D721Med (cell line): ENCODE results near the gene RNF44.

Source experiments
- DNase-seq: peaks from one replicate; pipeline ENCODE4 v3.0.0; 2011; ENCODE audit warnings: low spot score; ENCODE audit not compliant: insufficient read length
- FAIRE-seq: peaks from 2 replicates; lab custom pipeline; 2011; peaks lifted over from hg19 to GRCh38; lab: Jason Lieb, UNC
- TF ChIP-seq, protein P1 (sequence below): IDR thresholded peaks from 2 replicates; pipeline ENCODE4 v1.5.1; 2012; ENCODE audit warnings: mild to moderate bottlenecking, control low read depth; ENCODE audit not compliant: insufficient read depth; ENCODE audit errors: missing control alignments

RNF44 gene

DNA sequence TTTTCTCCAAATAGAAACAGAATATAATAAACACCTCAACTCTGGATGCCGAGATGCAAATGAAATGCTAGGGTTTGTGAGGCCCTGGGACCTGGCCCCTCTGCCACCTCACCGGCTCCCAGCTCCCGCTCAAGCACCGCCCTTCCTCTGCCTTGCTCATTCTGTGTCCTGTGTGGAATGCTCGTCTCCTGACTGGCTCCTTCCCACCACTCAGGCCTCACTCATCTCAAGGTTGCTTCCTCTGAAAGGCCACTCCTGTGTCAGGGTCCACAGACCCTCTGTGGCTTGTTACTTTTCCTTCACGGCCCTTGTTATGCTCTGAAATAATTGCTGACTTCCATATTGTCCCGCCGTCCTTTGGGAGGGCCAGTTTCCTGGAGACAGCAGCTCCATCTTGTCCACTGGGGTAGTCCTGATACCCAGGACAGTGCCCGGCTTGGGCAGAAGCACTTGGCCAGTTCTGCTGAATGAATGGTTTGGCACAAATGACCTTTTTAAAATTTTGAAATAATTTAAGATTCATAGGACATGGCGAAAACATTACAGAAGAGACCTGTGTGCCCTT, 15.4 kb downstream of the RNF44 start:
- DNase-seq = no peak
- no peak for FAIRE-seq
- TF ChIP-seq, protein P1, sequence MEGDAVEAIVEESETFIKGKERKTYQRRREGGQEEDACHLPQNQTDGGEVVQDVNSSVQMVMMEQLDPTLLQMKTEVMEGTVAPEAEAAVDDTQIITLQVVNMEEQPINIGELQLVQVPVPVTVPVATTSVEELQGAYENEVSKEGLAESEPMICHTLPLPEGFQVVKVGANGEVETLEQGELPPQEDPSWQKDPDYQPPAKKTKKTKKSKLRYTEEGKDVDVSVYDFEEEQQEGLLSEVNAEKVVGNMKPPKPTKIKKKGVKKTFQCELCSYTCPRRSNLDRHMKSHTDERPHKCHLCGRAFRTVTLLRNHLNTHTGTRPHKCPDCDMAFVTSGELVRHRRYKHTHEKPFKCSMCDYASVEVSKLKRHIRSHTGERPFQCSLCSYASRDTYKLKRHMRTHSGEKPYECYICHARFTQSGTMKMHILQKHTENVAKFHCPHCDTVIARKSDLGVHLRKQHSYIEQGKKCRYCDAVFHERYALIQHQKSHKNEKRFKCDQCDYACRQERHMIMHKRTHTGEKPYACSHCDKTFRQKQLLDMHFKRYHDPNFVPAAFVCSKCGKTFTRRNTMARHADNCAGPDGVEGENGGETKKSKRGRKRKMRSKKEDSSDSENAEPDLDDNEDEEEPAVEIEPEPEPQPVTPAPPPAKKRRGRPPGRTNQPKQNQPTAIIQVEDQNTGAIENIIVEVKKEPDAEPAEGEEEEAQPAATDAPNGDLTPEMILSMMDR = no peak

DNA sequence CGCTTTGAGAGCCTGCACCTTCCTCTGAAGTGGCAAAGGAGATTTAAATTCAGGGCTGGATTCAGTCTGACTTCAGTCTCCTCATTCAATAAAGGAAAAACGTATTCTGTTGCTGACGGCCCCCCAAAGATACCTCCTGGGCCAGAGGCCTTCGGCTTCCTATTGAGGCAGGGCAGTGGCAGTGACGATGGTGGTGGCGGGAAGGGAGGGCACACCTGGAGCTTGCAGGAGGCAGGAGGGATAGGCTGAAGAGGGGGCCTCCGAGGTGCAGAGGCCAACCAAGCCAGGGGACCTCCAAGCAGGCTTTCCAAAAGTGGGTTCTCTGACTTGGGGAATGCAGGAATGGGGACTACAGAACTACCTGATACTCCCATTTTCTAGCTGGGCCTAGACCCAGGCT, 15.9 kb downstream of the RNF44 start:
- FAIRE-seq = no peak
- TF ChIP-seq, protein P1 = no peak
- no peak for DNase-seq

DNA sequence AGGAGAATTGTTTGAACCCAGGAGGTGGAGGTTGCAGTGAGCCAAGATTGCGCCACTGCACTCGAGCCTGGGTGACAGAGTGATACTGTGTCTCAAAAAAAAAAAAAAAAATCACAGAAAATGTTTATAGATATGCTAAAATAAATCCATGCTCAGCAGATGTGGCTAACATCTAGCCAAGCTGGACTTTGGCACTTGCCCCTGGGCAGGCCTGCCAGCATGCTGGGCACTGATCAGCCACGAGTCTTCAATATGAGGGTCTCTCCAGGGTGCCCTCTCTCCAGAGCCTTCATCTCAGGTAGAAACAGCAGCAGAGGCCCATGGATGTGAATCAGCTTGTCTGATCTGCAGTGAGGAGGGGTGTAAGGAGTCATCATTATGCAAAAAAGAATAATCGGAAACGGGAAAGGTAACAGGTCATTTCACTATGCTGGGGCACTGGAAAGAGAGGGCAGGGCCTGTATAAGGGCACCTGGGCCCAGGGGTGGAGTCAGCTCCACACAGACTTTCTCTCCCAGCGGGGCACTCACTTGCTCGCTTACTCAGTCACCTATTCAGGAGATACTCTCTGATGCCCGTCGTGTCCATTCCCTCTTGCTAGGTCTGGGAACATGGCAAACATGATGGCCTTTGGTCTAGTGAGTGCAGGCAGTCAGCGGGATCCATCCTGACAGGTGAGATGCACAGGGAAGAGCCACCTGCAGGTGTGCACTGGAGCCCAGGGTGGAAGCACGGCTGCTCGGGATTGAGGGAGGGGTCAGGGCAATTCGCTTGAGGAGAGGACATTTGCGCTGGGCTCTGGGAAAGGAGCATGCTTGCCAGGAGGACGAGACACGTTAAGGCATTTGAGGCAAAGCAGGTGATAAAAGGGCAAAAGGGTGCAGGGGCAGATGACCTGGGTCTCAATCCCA, 17.1 kb downstream of the RNF44 start:
- FAIRE-seq (no peak), DNase-seq (no peak)
- TF ChIP-seq, protein P1 = no peak

DNA sequence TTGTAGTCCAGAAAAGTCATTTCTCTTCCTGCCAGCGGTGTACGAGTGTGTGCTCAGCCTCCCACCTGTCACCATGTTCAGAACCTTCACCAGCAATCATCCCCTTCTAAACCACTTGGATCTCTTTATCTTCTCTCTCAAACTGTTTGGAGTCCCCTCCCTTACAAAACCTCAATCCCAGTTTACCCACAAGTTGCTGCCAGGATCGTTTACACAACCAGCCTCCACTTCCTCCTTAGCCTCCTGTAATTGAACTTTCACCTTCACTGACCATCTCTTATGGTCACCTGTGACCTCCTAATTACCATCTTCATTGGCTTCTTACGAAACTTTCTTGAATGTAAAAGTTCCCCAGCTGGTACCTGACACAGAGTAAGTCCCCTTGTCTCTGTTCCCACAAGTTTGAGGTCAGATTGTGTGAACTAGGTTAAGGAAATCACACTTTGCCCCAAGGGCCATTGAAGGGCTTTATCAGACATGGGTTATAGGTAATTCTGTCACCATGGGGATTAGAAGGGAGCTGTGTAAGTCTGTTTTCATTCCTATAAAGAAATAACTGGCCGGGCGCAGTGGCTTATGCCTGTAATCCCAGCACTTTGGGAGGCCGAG, 20.0 kb downstream of the RNF44 start:
- no peak for FAIRE-seq
- TF ChIP-seq, protein P1 = no peak
- no peak for DNase-seq

DNA sequence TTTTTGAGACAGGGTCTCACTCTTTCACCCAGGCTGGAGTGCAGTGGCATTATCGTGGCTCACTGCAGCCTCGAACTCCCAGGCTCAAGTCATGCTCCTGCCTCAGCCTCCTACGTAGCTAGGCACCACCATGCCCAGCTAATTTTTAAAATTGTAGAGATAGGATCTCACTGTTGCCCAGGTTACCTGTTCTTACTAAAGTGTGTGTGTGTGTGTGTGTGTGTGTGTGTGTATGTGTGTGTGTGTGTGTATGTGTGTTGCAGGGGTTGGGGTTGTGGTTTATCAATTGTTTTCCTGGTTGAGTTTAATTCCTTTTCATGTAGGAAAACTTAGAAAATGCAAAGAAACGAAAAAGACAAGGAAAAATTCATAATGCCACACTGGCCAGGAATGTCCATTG, 21.8 kb downstream of the RNF44 start:
- TF ChIP-seq, protein P1 = no peak
- no peak for DNase-seq
- no peak for FAIRE-seq

DNA sequence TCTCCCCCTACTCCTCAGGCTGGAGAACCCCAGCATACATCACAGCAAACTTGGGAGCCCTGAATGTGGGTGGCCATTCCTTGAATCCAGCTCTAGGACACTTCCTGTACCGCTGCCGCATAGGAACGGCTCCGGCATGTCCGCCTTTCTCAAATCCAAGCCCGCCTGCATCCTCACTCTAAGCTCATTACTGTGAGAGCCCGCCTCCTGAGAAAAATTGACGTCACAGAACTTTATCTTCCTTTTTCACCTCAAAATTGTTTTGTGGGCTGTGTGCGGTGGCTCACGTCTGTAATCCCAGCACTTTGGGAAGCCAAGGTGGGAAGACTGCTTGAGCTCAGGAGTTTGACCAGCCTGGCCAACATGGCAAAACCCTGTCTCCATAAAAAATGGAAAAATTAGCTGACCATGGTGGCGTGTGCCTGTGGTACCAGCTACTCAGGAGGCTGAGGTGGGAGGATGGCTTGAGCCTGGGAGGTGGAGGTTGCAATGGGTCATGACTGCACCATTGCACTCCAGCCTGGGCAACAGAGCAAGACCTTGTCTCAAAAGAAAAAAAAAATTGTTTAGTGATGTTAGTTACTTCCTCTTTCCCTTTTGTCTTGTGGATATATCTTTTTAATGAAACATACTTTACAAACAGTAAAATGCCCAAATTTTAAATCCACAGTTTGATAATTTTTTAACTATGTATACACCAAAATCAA, 22.8 kb downstream of the RNF44 start:
- FAIRE-seq = no peak
- TF ChIP-seq, protein P1 = no peak
- DNase-seq = no peak
